ENCODE data around the gene RBBP8NL.

DNA sequence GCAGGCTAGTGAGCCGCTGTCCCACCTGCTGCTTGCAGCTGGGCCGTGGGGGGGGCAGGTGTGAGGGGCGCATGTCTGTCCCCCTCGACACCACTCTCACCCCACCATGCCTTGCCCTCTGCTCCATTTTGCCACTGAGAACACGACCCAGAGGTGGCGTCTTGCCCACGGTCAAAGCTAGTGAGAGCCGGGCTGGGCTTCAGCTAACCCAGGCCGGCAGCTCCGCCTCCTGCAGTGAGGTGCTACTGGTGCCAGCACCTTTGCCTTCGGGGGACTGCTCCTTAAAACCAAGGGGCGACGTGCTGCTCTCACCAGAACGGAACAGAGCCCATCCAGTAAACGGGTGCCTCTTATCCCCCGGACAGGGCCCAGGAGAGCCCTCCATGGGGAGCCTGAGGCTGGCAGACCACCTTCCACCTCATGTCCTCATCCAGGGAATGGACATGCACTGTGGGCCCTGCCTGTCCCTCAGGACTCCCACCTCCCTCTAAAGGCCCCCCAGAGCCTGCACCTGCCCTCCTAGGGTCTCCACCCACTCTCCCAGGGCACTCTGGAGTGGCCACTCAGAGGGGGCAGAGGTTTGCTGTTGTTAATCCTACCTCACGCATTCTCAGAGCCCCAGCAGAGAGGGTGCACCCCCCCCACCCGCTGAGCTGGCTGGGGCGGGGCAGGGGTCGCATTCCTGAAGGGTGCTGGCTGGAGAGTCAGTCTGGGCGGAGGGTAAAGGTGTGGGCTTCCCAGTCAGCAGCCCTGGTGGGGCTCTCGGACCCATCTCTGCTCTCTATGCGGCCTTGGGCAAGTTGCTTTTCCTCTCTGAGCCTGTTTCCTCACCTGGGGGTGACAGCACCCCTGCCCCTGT lies 2.9 kb downstream of the RBBP8NL start:
- TF ChIP-seq, protein P1, sequence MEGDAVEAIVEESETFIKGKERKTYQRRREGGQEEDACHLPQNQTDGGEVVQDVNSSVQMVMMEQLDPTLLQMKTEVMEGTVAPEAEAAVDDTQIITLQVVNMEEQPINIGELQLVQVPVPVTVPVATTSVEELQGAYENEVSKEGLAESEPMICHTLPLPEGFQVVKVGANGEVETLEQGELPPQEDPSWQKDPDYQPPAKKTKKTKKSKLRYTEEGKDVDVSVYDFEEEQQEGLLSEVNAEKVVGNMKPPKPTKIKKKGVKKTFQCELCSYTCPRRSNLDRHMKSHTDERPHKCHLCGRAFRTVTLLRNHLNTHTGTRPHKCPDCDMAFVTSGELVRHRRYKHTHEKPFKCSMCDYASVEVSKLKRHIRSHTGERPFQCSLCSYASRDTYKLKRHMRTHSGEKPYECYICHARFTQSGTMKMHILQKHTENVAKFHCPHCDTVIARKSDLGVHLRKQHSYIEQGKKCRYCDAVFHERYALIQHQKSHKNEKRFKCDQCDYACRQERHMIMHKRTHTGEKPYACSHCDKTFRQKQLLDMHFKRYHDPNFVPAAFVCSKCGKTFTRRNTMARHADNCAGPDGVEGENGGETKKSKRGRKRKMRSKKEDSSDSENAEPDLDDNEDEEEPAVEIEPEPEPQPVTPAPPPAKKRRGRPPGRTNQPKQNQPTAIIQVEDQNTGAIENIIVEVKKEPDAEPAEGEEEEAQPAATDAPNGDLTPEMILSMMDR (conservative IDR thresholded peaks at IDR 0.05; ENCODE audit: low read depth, low read length), result no peak
- TF ChIP-seq EZH2 (IDR thresholded peaks at IDR 0.05; ENCODE audit: borderline replicate concordance, low read depth, low read length, poor library complexity, severe bottlenecking), result no peak
